ENCODE results near the gene SLC6A6. TPM values are rescaled to one million over a fixed set of nuclear protein-coding genes. Genes with fewer than 3 reads are reported as not detected.

The SLC6A6 gene
- total RNA-seq, 1 experiment from 2014 or later = 72.6 TPM

DNA sequence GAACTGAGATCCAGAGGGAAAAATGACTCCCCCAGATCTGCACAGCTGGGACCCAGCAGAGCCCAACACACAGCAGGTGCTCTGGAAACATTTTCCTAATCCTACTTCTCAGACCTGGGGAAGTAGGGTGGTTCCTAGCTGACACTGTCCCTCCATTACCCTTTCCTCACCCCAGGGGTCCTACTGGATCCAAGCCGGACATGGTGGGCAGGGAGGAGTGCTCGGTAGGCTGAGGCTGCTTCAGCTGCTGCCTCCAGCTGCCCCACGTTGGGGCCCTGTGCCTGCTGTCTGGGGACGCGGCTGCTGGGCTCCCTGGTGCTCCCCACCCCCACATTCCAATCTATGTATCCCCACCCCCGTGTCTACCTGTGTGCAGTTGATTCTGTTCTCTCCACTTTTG is 29.8 kb upstream of the SLC6A6 start:
- no peak overlapping the region for H3K4ac ChIP-seq (ENCODE audit: low read depth, low read length)
- Mint-ChIP-seq H3K9me3 (no peaks in the 10 kb centered on the region; a peak in 1 of 5 replicates), H3K27ac (no peak overlapping the region), H3K4me3 (no peak overlapping the region), H3K4me1 (peaks cover 44 to 51% of the 10 kb centered on the region in 2 experiments), H3K27me3 (ENCODE audit: low read depth) (peaks cover 3% of the 10 kb centered on the region; the same call in 1 of the 2 replicates), H3K36me3 (ENCODE audit: insufficient read depth in 1 of 3, low read depth in 3 of 3) (no peaks in the 10 kb centered on the region)
- H4K91ac ChIP-seq (ENCODE audit: insufficient read length, low read depth, low read length) = no peak overlapping the region
- no peak overlapping the region for H2BK12ac ChIP-seq (ENCODE audit: insufficient read length, low read depth, low read length)
- no peak overlapping the region for H2BK5ac ChIP-seq (ENCODE audit: insufficient read length, low read length)
- H3K4me2 ChIP-seq (ENCODE audit: insufficient read depth, insufficient read length, low read length) = no peak overlapping the region
- H2AFZ ChIP-seq (ENCODE audit: low read length) = no peak overlapping the region
- H3K9ac ChIP-seq (ENCODE audit: extremely low read depth, insufficient read length, low read length) = no peak overlapping the region
- no peaks in the 10 kb centered on the region for H4K20me1 ChIP-seq (ENCODE audit: control insufficient read depth, insufficient read depth, insufficient read length)
- H3K56ac ChIP-seq (ENCODE audit: insufficient read length, low read depth, low read length) = no peak overlapping the region
- H3K4me1 ChIP-seq (ENCODE audit: insufficient read depth, low read length) = no peaks in the 10 kb centered on the region
- no peaks in the 10 kb centered on the region for H3K79me1 ChIP-seq (ENCODE audit: insufficient read depth, low read depth, low read length, poor library complexity, severe bottlenecking)
- H3K79me2 ChIP-seq (ENCODE audit: insufficient read depth, low read length) = no peaks in the 10 kb centered on the region
- H3K14ac ChIP-seq (ENCODE audit: insufficient read depth, low read length) = no peak overlapping the region
- no peak overlapping the region for H2BK20ac ChIP-seq (ENCODE audit: low read depth, low read length, poor library complexity, severe bottlenecking)
- no peak overlapping the region for H3K27ac ChIP-seq (ENCODE audit: insufficient read length, low read depth, low read length)
- no peak overlapping the region for H3K18ac ChIP-seq (ENCODE audit: insufficient read length, low read depth, low read length)
- no peak overlapping the region for H3K23ac ChIP-seq (ENCODE audit: insufficient read length, low read depth, low read length)
- no peak overlapping the region for H2AK5ac ChIP-seq (ENCODE audit: insufficient read length, low read length)
- no peak for DNase-seq
- H4K5ac ChIP-seq (ENCODE audit: insufficient read length, low read depth, low read length) = no peak overlapping the region
- no peak for TF ChIP-seq CTCF (conservative IDR thresholded peaks at IDR 0.05)
- no peak overlapping the region for H3T11ph ChIP-seq (ENCODE audit: low read length)
- H3K9me3 ChIP-seq (ENCODE audit: control insufficient read depth, low read depth, low read length) = no peaks in the 10 kb centered on the region
- no peak overlapping the region for H2BK15ac ChIP-seq (ENCODE audit: low read depth, low read length)
- no peaks in the 10 kb centered on the region; the same call in 1 of the 2 replicates for H3K27me3 ChIP-seq (ENCODE audit: insufficient read depth, low read length)
- no peaks in the 10 kb centered on the region for H3K23me2 ChIP-seq (ENCODE audit: insufficient read length, low read depth, low read length, poor library complexity, severe bottlenecking)
- no peak overlapping the region for H4K8ac ChIP-seq (replicated peaks; ENCODE audit: insufficient read length, low read depth, low read length)
- no peak overlapping the region for H2BK120ac ChIP-seq (ENCODE audit: low read depth, low read length, poor library complexity, severe bottlenecking)
- WGBS (ENCODE audit: extremely low coverage, insufficient read length, low lambda C conversion rate) = no CpG with 5 or more reads among the region's 6 CpGs

Data from H9 (cell line).